H9 (cell line): Measurements from ENCODE around the gene CCDC137. TPM values are rescaled to one million over a fixed set of nuclear protein-coding genes. Genes with fewer than 3 reads are reported as not detected.

Experiments
- DNase-seq: peaks from one replicate; pipeline ENCODE4 v3.0.0-alpha.2; 2017
- H2AFZ ChIP-seq: one replicate; pipeline ENCODE4 v1.6.1; 2013; ENCODE audit warnings: mild to moderate bottlenecking, low read length, control low read depth, moderate library complexity
- H2AK5ac ChIP-seq: 2 replicates; pipeline ENCODE4 v1.6.1; 2013; ENCODE audit warnings: low read length, control low read depth, mixed read lengths; ENCODE audit not compliant: insufficient read length
- H2BK120ac ChIP-seq: one replicate; pipeline ENCODE4 v1.6.1; 2013; ENCODE audit warnings: low read depth, mild to moderate bottlenecking, low read length, control low read depth, inconsistent platforms; ENCODE audit not compliant: poor library complexity, severe bottlenecking
- H2BK12ac ChIP-seq: 2 replicates; pipeline ENCODE4 v1.6.1; 2013; ENCODE audit warnings: low read length, control low read depth, mixed read lengths, low read depth; ENCODE audit not compliant: insufficient read length
- H2BK15ac ChIP-seq: 2 replicates; pipeline ENCODE4 v1.6.1; 2013; ENCODE audit warnings: low read depth, low read length, control low read depth
- H2BK20ac ChIP-seq: one replicate; pipeline ENCODE4 v1.6.1; 2013; ENCODE audit warnings: low read depth, mild to moderate bottlenecking, low read length, control low read depth, inconsistent platforms; ENCODE audit not compliant: poor library complexity, severe bottlenecking
- H2BK5ac ChIP-seq: 2 replicates; pipeline ENCODE4 v1.6.1; 2013; ENCODE audit warnings: low read length, control low read depth, mixed read lengths; ENCODE audit not compliant: insufficient read length
- H3K14ac ChIP-seq: 2 replicates; pipeline ENCODE4 v1.6.1; 2013; ENCODE audit warnings: low read length, control low read depth; ENCODE audit not compliant: insufficient read depth
- H3K18ac ChIP-seq: 2 replicates; pipeline ENCODE4 v1.6.1; 2013; ENCODE audit warnings: low read depth, mild to moderate bottlenecking, mixed read lengths, low read length, control low read depth; ENCODE audit not compliant: insufficient read length
- H3K23ac ChIP-seq: 2 replicates; pipeline ENCODE4 v1.6.1; 2013; ENCODE audit warnings: low read length, control low read depth, mixed read lengths, low read depth; ENCODE audit not compliant: insufficient read length
- H3K23me2 ChIP-seq: 2 replicates; pipeline ENCODE4 v1.6.1; 2013; ENCODE audit warnings: low read depth, mild to moderate bottlenecking, mixed read lengths, low read length, control low read depth; ENCODE audit not compliant: insufficient read length, poor library complexity, severe bottlenecking
- H3K27ac ChIP-seq: 2 replicates; pipeline ENCODE4 v1.5.1; 2013; ENCODE audit warnings: low read length, control low read depth, mixed read lengths, low read depth; ENCODE audit not compliant: insufficient read length
- H3K27me3 ChIP-seq: 2 replicates; pipeline ENCODE4 v1.6.1; 2013; ENCODE audit warnings: low read length, control low read depth, inconsistent platforms; ENCODE audit not compliant: insufficient read depth
- H3K4ac ChIP-seq: 2 replicates; pipeline ENCODE4 v1.6.1; 2013; ENCODE audit warnings: low read depth, mild to moderate bottlenecking, control low read depth, inconsistent platforms, low read length, moderate library complexity
- H3K4me1 ChIP-seq: 2 replicates; pipeline ENCODE4 v1.6.1; 2013; ENCODE audit warnings: low read length, control low read depth, inconsistent platforms; ENCODE audit not compliant: insufficient read depth
- H3K4me2 ChIP-seq: 2 replicates; pipeline ENCODE4 v1.6.1; 2013; ENCODE audit warnings: low read length, control low read depth, mixed read lengths; ENCODE audit not compliant: insufficient read length, insufficient read depth
- H3K56ac ChIP-seq: 2 replicates; pipeline ENCODE4 v1.6.1; 2013; ENCODE audit warnings: low read depth, mild to moderate bottlenecking, mixed read lengths, low read length, control low read depth; ENCODE audit not compliant: insufficient read length
- H3K79me1 ChIP-seq: 2 replicates; pipeline ENCODE4 v1.6.1; 2013; ENCODE audit warnings: low read depth, mild to moderate bottlenecking, moderate library complexity, low read length, control low read depth, inconsistent platforms; ENCODE audit not compliant: insufficient read depth, poor library complexity, severe bottlenecking
- H3K79me2 ChIP-seq: 2 replicates; pipeline ENCODE4 v1.6.1; 2013; ENCODE audit warnings: low read length, control low read depth, inconsistent platforms; ENCODE audit not compliant: insufficient read depth
- H3K9ac ChIP-seq: 2 replicates; pipeline ENCODE4 v1.6.1; 2013; ENCODE audit warnings: low read length, control low read depth, mixed read lengths; ENCODE audit not compliant: insufficient read length; ENCODE audit errors: extremely low read depth
- H3K9me3 ChIP-seq: one replicate; pipeline ENCODE4 v1.6.1; 2013; ENCODE audit warnings: low read depth, low read length, inconsistent platforms; ENCODE audit not compliant: control insufficient read depth
- H3T11ph ChIP-seq: one replicate; pipeline ENCODE4 v1.6.1; 2013; ENCODE audit warnings: mild to moderate bottlenecking, low read length, control low read depth, inconsistent platforms
- H4K20me1 ChIP-seq: one replicate; pipeline ENCODE4 v1.6.1; 2013; ENCODE audit not compliant: control insufficient read depth, insufficient read length, insufficient read depth
- H4K5ac ChIP-seq: 2 replicates; pipeline ENCODE4 v1.6.1; 2013; ENCODE audit warnings: low read depth, mild to moderate bottlenecking, mixed read lengths, low read length, control low read depth; ENCODE audit not compliant: insufficient read length
- H4K8ac ChIP-seq: replicated peaks from 2 replicates; pipeline ENCODE4 v1.6.1; 2013; ENCODE audit warnings: low read length, control low read depth, mixed read lengths, low read depth; ENCODE audit not compliant: insufficient read length
- H4K91ac ChIP-seq: 2 replicates; pipeline ENCODE4 v1.6.1; 2013; ENCODE audit warnings: low read depth, mild to moderate bottlenecking, moderate library complexity, mixed read lengths, low read length, control low read depth; ENCODE audit not compliant: insufficient read length
- H3K27ac Mint-ChIP-seq, 3 experiments: 2 replicates in 2 of 3; 3 replicates in 1 of 3; pipeline ENCODE4 v1.8.0; 2020 to 2021; ENCODE audit warnings: mixed read lengths in 3 of 3, mild to moderate bottlenecking in 1 of 3, moderate library complexity in 1 of 3
- H3K27me3 Mint-ChIP-seq: 2 replicates; pipeline ENCODE4 v1.8.0; 2021; ENCODE audit warnings: low read depth, mild to moderate bottlenecking, moderate library complexity, mixed read lengths
- H3K36me3 Mint-ChIP-seq, 3 experiments: 2 replicates in 2 of 3; 3 replicates in 1 of 3; pipeline ENCODE4 v1.8.0; 2020 to 2021; ENCODE audit warnings: low read depth in 3 of 3, mixed read lengths in 3 of 3; ENCODE audit not compliant: insufficient read depth in 1 of 3
- H3K4me1 Mint-ChIP-seq, 2 experiments: 2 replicates each; pipeline ENCODE4 v1.8.0; 2020; ENCODE audit warnings: mixed read lengths in 2 of 2
- H3K4me3 Mint-ChIP-seq, 2 experiments: 2 replicates in 1 of 2; 3 replicates in 1 of 2; pipeline ENCODE4 v1.8.0; 2020 to 2021; ENCODE audit warnings: mild to moderate bottlenecking in 2 of 2, mixed read lengths in 2 of 2, moderate library complexity in 1 of 2
- H3K9me3 Mint-ChIP-seq, 2 experiments: 2 replicates in 1 of 2; 3 replicates in 1 of 2; pipeline ENCODE4 v1.8.0; 2020; ENCODE audit warnings: mild to moderate bottlenecking in 2 of 2, mixed read lengths in 2 of 2, moderate library complexity in 1 of 2
- WGBS: extraction: QIAGEN DNeasy Blood & Tissue Kit; methylation state at CpG from one replicate; pipeline ENCODE4 v1.1.7; 2013; ENCODE audit warnings: missing lambda C conversion rate, low lambda C conversion rate, mixed read lengths; ENCODE audit not compliant: insufficient read length; ENCODE audit errors: extremely low coverage; 5-methylcytosine and 5-hydroxymethylcytosine counted together
- total RNA-seq: library from RNA; stranded (reverse); gene quantifications from 2 replicates; pipeline ENCODE4 v1.2.1, GENCODE V29; 2021
- TF ChIP-seq, protein P1 (sequence below): fragments of 200-600 bp; sonication (generic); conservative IDR thresholded peaks from 3 replicates; pipeline ENCODE4 v1.8.0; 2021; ENCODE audit warnings: antibody characterized with exemption, mild to moderate bottlenecking

CCDC137 gene
- total RNA-seq, 1 experiment from 2014 or later = 60.8 TPM

DNA sequence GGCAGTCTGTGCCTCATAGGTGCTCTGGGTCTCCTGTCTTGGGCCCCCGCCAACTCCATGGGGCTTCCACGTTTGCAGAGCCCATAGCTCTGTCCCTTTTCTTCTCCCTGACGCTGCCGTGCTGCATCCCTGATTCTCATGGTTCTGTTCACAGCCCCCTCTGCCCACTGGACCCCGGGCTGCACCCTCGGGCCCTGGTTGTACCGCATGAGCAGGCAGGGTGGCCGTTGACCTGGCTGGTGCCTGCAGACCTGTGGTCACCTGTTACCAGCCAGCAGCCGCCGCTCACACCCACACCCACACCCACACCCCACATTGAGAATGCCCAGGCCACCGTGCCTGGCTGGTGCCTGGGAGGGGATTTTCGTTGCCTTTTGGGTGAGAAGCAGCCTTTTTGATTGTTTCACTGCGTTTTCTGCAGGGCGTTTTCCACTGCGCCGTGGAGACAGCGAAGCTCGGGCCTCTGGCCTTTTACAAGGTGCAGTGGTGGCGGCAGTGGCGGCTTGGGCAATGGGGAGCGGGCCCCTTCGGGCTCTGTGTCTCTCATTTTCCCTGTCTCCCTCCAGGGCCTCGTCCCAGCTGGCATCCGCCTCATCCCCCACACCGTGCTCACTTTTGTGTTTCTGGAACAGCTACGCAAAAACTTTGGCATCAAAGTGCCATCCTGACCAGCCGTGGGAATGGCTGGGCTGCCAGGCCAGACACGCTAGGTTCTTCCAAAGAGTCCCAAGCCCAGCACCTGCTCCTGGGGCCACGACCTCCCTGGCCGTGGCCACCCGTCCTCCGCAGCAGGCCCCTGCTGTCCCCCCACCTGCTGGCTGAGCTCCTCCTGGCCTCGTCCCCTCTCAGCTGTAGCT, 53.1 kb downstream of the CCDC137 start:
- H3K27ac ChIP-seq = no peak overlapping the region
- H2AK5ac ChIP-seq = no peak overlapping the region
- H3K79me2 ChIP-seq = no peaks in the 10 kb centered on the region
- H4K8ac ChIP-seq = no peak overlapping the region
- H3K23ac ChIP-seq = no peak overlapping the region
- no peak overlapping the region for H3K18ac ChIP-seq
- Mint-ChIP-seq H3K4me3 (no peak overlapping the region; a peak in 1 of 5 replicates), H3K9me3 (no peaks in the 10 kb centered on the region), H3K27me3 (peaks cover 4% of the 10 kb centered on the region), H3K36me3 (peaks cover 2 to 15% (median 14%) of the 10 kb centered on the region in 3 experiments), H3K4me1 (peaks cover 8 to 15% of the 10 kb centered on the region in 2 experiments; a peak in 3 of 4 replicates), H3K27ac (no peak overlapping the region)
- no peak overlapping the region for H2BK5ac ChIP-seq
- H3T11ph ChIP-seq = no peak overlapping the region
- no peak overlapping the region for H3K9ac ChIP-seq
- DNase-seq = no peak
- no peak overlapping the region for H2BK120ac ChIP-seq
- H3K14ac ChIP-seq = no peak overlapping the region
- H3K4ac ChIP-seq = no peak overlapping the region
- no peak overlapping the region for H4K91ac ChIP-seq
- H4K5ac ChIP-seq = no peak overlapping the region
- no peak overlapping the region for H2BK15ac ChIP-seq
- H4K20me1 ChIP-seq = no peaks in the 10 kb centered on the region
- no CpG with 5 or more reads among the region's 33 CpGs for WGBS
- TF ChIP-seq, protein P1, sequence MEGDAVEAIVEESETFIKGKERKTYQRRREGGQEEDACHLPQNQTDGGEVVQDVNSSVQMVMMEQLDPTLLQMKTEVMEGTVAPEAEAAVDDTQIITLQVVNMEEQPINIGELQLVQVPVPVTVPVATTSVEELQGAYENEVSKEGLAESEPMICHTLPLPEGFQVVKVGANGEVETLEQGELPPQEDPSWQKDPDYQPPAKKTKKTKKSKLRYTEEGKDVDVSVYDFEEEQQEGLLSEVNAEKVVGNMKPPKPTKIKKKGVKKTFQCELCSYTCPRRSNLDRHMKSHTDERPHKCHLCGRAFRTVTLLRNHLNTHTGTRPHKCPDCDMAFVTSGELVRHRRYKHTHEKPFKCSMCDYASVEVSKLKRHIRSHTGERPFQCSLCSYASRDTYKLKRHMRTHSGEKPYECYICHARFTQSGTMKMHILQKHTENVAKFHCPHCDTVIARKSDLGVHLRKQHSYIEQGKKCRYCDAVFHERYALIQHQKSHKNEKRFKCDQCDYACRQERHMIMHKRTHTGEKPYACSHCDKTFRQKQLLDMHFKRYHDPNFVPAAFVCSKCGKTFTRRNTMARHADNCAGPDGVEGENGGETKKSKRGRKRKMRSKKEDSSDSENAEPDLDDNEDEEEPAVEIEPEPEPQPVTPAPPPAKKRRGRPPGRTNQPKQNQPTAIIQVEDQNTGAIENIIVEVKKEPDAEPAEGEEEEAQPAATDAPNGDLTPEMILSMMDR = no peak
- no peaks in the 10 kb centered on the region for H3K79me1 ChIP-seq
- no peak overlapping the region for H3K56ac ChIP-seq
- no peak overlapping the region for H2AFZ ChIP-seq
- no peaks in the 10 kb centered on the region for H3K27me3 ChIP-seq
- no peaks in the 10 kb centered on the region for H3K4me1 ChIP-seq
- no peaks in the 10 kb centered on the region for H3K9me3 ChIP-seq
- no peaks in the 10 kb centered on the region for H3K23me2 ChIP-seq
- H2BK20ac ChIP-seq = no peak overlapping the region
- no peak overlapping the region for H3K4me2 ChIP-seq
- H2BK12ac ChIP-seq = no peak overlapping the region
